Thyroid gland (tissue), 4 donors: ENCODE results near the gene CLRN3.

Experiments
- POLR2A ChIP-seq, 2 donors: fragments of 450-650 bp; IDR thresholded peaks; one replicate each; pipeline ENCODE4 v1.6.1; 2017; ENCODE audit warnings: antibody characterized with exemption in 2 of 2, mild to moderate bottlenecking in 2 of 2, moderate library complexity in 1 of 2
- TF ChIP-seq, protein P1 (sequence below), 6 experiments: fragments of 200-600 bp in 3 of 6; fragments of 450-650 bp in 3 of 6; sonication (generic) in 3 of 6; IDR thresholded peaks; one replicate each; pipeline ENCODE4 v1.5.1; 2016 to 2019; ENCODE audit warnings: antibody characterized with exemption in 6 of 6, mild to moderate bottlenecking in 2 of 6, inconsistent platforms in 1 of 6, moderate library complexity in 1 of 6

DNA sequence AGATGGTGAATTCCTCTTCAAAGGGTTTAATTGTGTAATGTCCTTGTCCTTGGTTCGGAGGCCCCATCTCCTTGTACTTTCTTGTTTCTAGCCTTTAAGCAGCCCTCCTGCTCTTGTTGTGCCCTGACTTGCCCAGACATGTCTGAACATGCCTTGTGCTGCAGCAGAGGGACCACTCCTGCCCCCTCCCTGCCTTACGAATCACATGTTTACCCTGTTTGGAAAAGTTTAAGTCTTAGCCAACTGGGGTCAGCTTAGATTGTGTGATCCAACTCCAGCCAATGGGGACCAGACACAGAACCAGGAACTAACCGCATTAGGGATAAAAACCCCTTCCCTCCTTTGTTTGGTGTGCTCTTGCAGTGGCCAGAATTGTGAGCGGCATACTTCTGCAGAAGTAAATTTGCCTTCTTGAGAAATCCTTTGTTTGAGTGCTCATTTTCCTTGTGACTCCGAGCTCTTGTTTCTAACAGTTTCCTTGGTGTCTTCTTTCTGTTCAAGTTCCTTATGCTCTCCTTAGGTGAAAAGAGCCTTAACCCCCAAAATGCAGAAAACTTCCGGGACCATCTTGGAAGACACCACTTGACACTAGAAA, 29.4 kb downstream of the CLRN3 start:
- TF ChIP-seq, protein P1, sequence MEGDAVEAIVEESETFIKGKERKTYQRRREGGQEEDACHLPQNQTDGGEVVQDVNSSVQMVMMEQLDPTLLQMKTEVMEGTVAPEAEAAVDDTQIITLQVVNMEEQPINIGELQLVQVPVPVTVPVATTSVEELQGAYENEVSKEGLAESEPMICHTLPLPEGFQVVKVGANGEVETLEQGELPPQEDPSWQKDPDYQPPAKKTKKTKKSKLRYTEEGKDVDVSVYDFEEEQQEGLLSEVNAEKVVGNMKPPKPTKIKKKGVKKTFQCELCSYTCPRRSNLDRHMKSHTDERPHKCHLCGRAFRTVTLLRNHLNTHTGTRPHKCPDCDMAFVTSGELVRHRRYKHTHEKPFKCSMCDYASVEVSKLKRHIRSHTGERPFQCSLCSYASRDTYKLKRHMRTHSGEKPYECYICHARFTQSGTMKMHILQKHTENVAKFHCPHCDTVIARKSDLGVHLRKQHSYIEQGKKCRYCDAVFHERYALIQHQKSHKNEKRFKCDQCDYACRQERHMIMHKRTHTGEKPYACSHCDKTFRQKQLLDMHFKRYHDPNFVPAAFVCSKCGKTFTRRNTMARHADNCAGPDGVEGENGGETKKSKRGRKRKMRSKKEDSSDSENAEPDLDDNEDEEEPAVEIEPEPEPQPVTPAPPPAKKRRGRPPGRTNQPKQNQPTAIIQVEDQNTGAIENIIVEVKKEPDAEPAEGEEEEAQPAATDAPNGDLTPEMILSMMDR (IDR thresholded peaks at IDR 0.05): no peak
- TF ChIP-seq POLR2A (IDR thresholded peaks at IDR 0.05): no peak
